D721Med (cell line): Measurements from ENCODE around the gene ANTXR1.

ENCODE experiments used
- DNase-seq: peaks from one replicate; pipeline ENCODE4 v3.0.0; 2011; ENCODE audit warnings: low spot score; ENCODE audit not compliant: insufficient read length
- FAIRE-seq: peaks from 2 replicates; lab custom pipeline; 2011; peaks lifted over from hg19 to GRCh38; lab: Jason Lieb, UNC
- TF ChIP-seq, protein P1 (sequence below): IDR thresholded peaks from 2 replicates; pipeline ENCODE4 v1.5.1; 2012; ENCODE audit warnings: mild to moderate bottlenecking, control low read depth; ENCODE audit not compliant: insufficient read depth; ENCODE audit errors: missing control alignments

Gene ANTXR1

DNA sequence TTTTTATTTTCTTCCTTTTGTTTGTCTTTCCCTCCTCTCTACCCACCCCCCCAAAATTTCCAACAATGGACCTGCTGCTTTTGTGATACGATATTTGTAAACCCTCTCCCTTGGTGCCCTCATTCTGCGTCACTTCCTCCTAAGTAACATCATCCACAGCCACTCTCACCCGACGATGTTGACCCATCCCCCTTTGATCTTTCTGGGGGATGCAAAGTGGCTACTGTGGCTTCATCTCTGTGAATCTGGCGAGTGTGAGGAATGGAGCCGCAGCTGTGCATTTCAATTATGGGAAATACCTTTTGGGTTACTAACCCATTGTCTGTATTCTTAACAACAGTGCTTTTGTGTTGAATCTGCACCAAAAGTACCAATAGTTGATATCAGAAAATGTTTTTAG, 19.4 kb downstream of the ANTXR1 start:
- DNase-seq, result no peak
- FAIRE-seq, result no peak
- TF ChIP-seq, protein P1, sequence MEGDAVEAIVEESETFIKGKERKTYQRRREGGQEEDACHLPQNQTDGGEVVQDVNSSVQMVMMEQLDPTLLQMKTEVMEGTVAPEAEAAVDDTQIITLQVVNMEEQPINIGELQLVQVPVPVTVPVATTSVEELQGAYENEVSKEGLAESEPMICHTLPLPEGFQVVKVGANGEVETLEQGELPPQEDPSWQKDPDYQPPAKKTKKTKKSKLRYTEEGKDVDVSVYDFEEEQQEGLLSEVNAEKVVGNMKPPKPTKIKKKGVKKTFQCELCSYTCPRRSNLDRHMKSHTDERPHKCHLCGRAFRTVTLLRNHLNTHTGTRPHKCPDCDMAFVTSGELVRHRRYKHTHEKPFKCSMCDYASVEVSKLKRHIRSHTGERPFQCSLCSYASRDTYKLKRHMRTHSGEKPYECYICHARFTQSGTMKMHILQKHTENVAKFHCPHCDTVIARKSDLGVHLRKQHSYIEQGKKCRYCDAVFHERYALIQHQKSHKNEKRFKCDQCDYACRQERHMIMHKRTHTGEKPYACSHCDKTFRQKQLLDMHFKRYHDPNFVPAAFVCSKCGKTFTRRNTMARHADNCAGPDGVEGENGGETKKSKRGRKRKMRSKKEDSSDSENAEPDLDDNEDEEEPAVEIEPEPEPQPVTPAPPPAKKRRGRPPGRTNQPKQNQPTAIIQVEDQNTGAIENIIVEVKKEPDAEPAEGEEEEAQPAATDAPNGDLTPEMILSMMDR, result no peak

DNA sequence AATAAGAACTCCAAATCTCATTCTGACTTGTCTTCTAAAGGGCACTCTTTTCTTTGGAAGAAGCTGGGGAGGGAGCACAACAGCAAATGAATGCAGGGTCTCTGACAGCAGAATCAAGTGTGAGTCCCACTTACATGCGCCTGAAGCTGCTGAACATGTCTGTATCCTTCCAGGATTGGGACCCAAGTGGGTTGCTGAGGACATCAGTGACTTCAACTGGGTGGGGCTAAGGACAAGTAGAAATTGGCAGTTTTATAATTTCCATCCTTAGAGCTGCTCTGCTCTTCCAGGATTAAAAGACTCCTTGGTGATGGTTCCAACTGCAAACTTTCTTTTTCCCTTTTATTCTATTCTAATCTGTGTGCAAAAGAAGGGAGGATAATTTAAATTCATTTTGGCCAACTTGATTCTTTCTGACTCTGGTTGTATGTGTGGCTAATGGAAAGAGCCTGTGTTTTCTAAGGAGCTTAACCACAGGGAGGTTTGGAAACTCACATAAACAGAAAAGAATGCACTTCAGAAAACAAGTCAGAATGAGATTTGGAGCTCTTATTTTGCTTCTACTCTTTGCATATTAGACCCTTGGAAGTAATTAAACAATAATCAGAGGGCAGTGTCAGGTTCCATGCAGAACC, 20.6 kb downstream of the ANTXR1 start:
- no peak for FAIRE-seq
- no peak for DNase-seq
- TF ChIP-seq, protein P1, result no peak

GRCh38 chr2:69034122-69034521, 21.1 kb downstream of the ANTXR1 start:
- DNase-seq (no peak), FAIRE-seq (no peak)
- TF ChIP-seq, protein P1, result no peak

GRCh38 chr2:69034845-69035244, 21.9 kb downstream of the ANTXR1 start:
- DNase-seq (no peak), FAIRE-seq (no peak)
- TF ChIP-seq, protein P1, result no peak

GRCh38 chr2:69036926-69037325, 23.9 kb downstream of the ANTXR1 start:
- TF ChIP-seq, protein P1, result no peak
- no peak for DNase-seq

DNA sequence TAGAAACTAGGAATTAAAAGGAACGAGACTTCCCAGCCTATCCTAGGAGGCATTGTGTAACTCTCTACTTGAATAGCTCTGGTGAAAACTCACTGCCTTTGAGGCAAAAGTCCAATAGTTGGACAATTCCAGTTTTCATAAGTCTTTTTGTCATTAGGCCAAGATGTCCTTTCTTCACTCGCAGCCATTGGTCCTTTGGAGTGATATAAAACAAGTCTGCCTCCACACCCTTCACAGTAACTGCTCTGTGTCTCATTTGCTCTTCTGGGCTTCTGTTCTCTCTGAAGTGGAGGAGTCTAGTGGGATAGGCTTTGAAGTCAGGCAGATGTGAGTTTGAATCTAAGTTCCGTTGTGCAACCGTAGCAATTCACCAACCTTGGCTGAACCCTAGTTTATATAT, 28.2 kb downstream of the ANTXR1 start:
- TF ChIP-seq, protein P1, result no peak

More at GRCh38 chr2:69036926-69037325, 23.9 kb downstream of the ANTXR1 start:
- FAIRE-seq, result no peak

DNA sequence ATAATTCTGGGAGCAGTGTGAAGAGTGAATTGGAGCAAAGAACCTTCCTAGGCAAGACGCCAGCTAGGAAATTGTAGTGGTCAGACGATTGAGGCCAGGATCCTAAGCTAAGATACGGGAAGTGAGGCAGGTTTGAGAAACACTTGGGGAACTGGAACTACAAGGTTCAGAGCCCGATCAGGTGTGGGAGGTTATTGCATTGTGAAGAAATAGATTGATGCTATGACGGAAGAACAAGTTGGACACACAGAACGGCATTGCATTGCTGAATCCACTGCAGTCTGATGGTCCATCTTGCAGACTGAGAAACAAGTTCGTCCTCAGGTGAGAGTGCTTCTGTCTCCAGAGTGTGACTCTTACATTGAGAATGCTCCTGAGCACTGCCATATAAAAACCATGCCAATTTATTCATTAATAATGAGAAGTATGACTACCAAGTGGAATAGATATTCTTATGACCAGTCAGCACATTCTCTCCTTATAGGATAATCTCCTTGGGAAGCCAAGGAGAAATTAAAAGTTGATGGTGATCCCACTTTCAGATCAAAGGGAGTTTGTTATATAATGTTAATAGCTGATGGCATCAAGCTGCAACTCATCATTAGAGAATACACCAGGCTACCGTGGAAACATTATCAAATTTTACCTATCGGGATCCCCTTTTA, 30.9 kb downstream of the ANTXR1 start:
- TF ChIP-seq, protein P1, result no peak
- no peak for FAIRE-seq

More for the DNA sequence above, 28.2 kb downstream of the ANTXR1 start:
- no peak for FAIRE-seq
- no peak for DNase-seq

More for the DNA sequence above, 30.9 kb downstream of the ANTXR1 start:
- DNase-seq, result no peak
